GM12875 (cell line): ENCODE results near the gene ZKSCAN3.

Source experiments
- H3K4me3 ChIP-seq: one replicate; pipeline ENCODE4 v1.5.1; 2011; ENCODE audit warnings: low read depth, low read length, control low read depth
- CTCF ChIP-seq: IDR thresholded peaks from 2 replicates; pipeline ENCODE4 v1.5.1; 2011; ENCODE audit warnings: low read depth, mild to moderate bottlenecking, control low read depth, inconsistent platforms, low read length, moderate library complexity, borderline replicate concordance; ENCODE audit not compliant: insufficient read depth

ZKSCAN3 gene

DNA sequence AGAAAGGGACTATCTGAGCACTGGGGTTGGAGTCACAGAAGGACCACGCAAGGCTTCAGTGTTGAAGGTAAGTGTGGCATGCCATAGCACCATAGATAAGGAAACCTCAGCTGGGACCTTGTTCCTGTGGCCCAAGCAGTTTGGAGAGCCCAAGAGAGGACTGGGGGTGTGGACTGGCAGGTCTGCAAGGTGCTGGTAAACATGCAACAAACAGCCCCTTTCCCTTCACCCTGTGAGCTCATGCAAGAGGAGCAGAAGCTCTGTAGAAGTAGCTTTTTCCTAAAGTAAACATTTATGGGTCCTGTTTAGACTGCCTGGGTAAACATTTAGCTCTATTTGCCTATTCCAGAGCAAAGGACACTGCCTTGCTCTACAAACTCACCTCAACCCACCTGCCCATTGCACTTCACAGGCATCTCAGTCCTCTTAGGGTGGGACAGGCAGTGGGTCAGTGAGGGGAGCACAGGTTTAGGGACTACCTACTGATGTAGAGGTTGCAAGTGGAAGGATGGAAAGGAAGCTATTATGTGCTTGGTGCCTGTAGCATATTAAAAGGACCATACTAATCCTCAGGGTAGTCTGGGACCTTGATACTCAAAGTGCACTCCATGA, 25.8 kb upstream of the ZKSCAN3 start:
- no peak overlapping the region for H3K4me3 ChIP-seq

DNA sequence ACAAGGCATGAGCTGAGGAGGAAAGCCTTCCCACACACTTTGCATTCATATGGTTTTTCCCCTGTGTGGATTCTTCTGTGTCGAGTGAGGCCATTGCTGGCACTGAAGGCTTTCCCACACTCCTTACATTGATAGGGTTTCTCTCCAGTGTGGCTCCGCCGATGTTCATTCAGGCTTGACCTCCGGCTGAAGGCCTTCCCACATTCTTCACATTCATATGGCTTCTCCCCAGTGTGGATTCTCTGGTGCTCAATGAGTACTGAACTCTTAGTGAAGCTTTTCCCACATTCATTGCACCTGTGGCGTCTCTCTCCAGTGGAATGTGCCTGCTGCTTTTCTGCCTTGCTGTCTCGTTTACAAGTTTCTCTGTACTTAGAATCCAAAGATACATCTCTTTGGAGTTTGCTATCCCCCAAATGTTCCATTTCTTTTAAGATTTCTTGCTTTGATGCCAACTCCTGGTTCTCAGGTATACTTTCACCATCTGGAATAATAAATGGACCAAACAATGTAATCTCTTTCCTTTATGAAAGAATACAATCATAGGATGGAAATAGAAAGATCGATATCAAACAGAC, 23.3 kb upstream of the ZKSCAN3 start:
- H3K4me3 ChIP-seq = no peak overlapping the region
- TF ChIP-seq CTCF = no peak

More for the DNA sequence above, 25.8 kb upstream of the ZKSCAN3 start:
- no peak for TF ChIP-seq CTCF

GRCh38 chr6:28330041-28330440, 19.7 kb upstream of the ZKSCAN3 start:
- no peak overlapping the region for H3K4me3 ChIP-seq
- TF ChIP-seq CTCF = no peak

- no peak for TF ChIP-seq CTCF
- no peak overlapping the region for H3K4me3 ChIP-seq
These were observed 16.7 kb upstream of the ZKSCAN3 start for GRCh38 chr6:28333047-28333446.

DNA sequence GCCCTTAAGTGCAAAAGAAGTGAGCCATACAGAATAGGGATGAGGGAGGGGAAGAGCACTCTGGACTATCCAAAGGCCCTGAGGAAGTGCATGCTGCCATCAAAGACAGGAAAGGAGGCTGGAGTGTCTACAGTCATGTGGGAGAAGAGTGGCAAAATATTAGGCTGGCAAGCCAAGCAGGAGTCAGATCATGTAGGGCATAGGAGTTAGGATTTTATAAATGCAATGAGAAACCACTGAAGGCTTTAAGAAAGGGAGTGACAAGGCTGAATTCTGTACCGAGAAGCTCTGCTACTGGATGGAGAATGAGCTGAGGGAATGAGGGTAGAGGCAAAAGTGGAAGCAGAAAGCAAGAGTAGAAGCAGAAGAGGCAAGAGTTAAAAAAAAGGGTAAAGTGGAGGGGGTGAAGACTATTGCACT, 16.1 kb upstream of the ZKSCAN3 start:
- TF ChIP-seq CTCF = no peak

DNA sequence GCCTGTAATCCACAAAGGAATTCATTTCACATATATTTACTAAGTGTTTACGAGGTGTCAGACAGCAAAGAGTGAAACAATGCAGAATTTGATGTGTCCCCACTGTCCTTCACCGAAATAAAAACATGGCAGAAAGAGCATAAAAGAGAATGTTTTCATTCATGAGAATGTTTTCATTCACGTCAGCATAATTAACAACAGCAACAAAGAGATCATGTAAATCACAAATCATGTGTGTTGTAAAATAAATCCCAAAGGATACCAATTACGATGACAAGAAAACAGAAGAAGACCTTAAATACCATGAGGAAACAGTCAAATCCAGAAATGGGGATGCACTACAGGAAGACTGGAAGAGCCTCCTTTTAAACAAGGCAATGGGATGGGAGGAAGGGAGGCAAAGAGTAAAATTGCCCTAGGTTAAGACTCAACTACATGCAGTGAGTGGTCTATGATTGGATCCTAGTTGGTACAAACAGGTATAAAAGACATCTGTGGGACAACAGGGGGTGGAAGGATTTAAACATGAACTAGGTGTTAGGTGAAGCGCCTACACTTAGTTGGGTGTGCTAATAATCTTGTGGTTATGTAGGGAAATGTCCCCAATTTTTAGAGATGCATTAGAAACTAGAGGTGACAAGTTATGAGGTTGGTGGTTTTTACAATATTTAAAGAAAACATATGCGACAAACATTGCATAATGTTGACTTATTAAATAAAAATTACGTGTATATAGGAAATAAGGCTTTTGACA, 15.3 kb upstream of the ZKSCAN3 start:
- TF ChIP-seq CTCF = no peak
- no peak overlapping the region for H3K4me3 ChIP-seq

More for the DNA sequence above, 16.1 kb upstream of the ZKSCAN3 start:
- no peak overlapping the region for H3K4me3 ChIP-seq

DNA sequence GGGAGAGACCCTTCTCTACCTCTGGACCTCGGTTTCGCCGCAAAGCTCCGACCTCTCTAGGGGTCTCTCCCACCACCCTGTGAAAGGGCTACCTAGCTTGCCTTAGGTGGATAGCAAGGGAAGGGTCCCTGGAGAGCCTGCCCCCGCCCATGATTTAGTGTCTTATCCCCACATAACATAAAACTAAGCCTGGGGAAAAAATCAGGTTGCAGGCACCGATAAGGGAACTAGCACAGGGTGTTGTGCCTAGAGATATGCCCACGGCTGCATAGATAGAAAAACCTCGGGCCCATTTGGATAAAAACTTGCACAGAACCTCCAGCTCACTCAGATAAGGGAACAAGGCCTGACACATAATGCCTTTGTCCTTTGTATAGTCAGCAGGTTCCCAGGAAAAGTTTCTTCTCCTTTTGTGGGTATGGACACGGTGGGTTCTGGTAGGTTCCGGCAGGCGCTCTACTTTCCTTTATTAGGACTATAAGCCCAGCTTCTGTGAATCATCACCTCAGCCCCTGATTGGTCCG, 14.6 kb upstream of the ZKSCAN3 start:
- no peak overlapping the region for H3K4me3 ChIP-seq
- TF ChIP-seq CTCF = no peak
